ENCODE results near the gene NTM.
"Not testable (repeated sequence)": the region's sequence is repeated elsewhere in the genome, so short reads cannot be mapped to it uniquely, and the experiment has no call there.

Gene NTM

GRCh38 chr11:132310390-132311375 is 940.3 kb downstream of the NTM start:
- Histone ChIP-seq H3K9me3 (ENCODE audit: low read depth, low read length) (no peaks in the 10 kb centered on the region), H3K9ac (ENCODE audit: insufficient read length) (no peak overlapping the region)
- TF ChIP-seq POLR2AphosphoS5 (IDR thresholded peaks at IDR 0.05; ENCODE audit: borderline replicate concordance, low read depth, low read length) (no peak), EZH2 (IDR thresholded peaks at IDR 0.05) (no peak)

GRCh38 chr11:132311703-132312102 is 941.3 kb downstream of the NTM start:
- no peak overlapping the region for H3K27ac ChIP-seq
- no peak for TF ChIP-seq FOXP2 (optimal IDR thresholded peaks at IDR 0.05; ENCODE audit: control extremely low read depth, extremely low read length, insufficient read depth)
- no peak for TF ChIP-seq EZH2 (IDR thresholded peaks at IDR 0.05)
- no peak for TF ChIP-seq POLR2AphosphoS5 (IDR thresholded peaks at IDR 0.05; ENCODE audit: borderline replicate concordance, low read depth, low read length)
- no peaks in the 10 kb centered on the region for H3K36me3 ChIP-seq (ENCODE audit: insufficient read depth, low read length)
- H3K4me3 ChIP-seq, result no peak overlapping the region
- no peak overlapping the region for H3K9ac ChIP-seq (ENCODE audit: insufficient read length)
- no peak for DNase-seq (ENCODE audit: low read depth, low spot score)
- no peaks in the 10 kb centered on the region for H3K9me3 ChIP-seq (ENCODE audit: low read depth, low read length)

More at GRCh38 chr11:132310390-132311375, 940.3 kb downstream of the NTM start:
- no peaks in the 10 kb centered on the region for H3K36me3 ChIP-seq (ENCODE audit: insufficient read depth, low read length)
- no peak overlapping the region for H3K27ac ChIP-seq
- H3K4me3 ChIP-seq, result no peak overlapping the region
- DNase-seq (ENCODE audit: low read depth, low spot score), result no peak

GRCh38 chr11:132312161-132312560 is 941.7 kb downstream of the NTM start:
- no peaks in the 10 kb centered on the region for H3K36me3 ChIP-seq (ENCODE audit: insufficient read depth, low read length)
- no peak overlapping the region for H3K9ac ChIP-seq (ENCODE audit: insufficient read length)
- no peak overlapping the region for H3K4me3 ChIP-seq
- no peak overlapping the region for H3K27ac ChIP-seq
- no peak for DNase-seq (ENCODE audit: low read depth, low spot score)
- TF ChIP-seq POLR2AphosphoS5 (IDR thresholded peaks at IDR 0.05; ENCODE audit: borderline replicate concordance, low read depth, low read length) (no peak), FOXP2 (optimal IDR thresholded peaks at IDR 0.05; ENCODE audit: control extremely low read depth, extremely low read length, insufficient read depth) (no peak), EZH2 (IDR thresholded peaks at IDR 0.05) (no peak)
- no peaks in the 10 kb centered on the region for H3K9me3 ChIP-seq (ENCODE audit: low read depth, low read length)

- Histone ChIP-seq H3K27ac (no peak overlapping the region), H3K4me3 (no peak overlapping the region), H3K9me3 (ENCODE audit: low read depth, low read length) (no peaks in the 10 kb centered on the region), H3K36me3 (ENCODE audit: insufficient read depth, low read length) (no peaks in the 10 kb centered on the region), H3K9ac (ENCODE audit: insufficient read length) (no peak overlapping the region)
- no peak for DNase-seq (ENCODE audit: low read depth, low spot score)
- TF ChIP-seq EZH2 (IDR thresholded peaks at IDR 0.05) (no peak), POLR2AphosphoS5 (IDR thresholded peaks at IDR 0.05; ENCODE audit: borderline replicate concordance, low read depth, low read length) (no peak), FOXP2 (optimal IDR thresholded peaks at IDR 0.05; ENCODE audit: control extremely low read depth, extremely low read length, insufficient read depth) (no peak)
Observed at GRCh38 chr11:132312701-132313111, 942.3 kb downstream of the NTM start.

GRCh38 chr11:132314911-132315455 is 944.6 kb downstream of the NTM start:
- H3K27ac ChIP-seq, result no peak overlapping the region
- H3K36me3 ChIP-seq (ENCODE audit: insufficient read depth, low read length), result no peaks in the 10 kb centered on the region
- H3K9me3 ChIP-seq (ENCODE audit: low read depth, low read length), result no peaks in the 10 kb centered on the region
- H3K9ac ChIP-seq (ENCODE audit: insufficient read length), result no peak overlapping the region
- TF ChIP-seq POLR2AphosphoS5 (IDR thresholded peaks at IDR 0.05; ENCODE audit: borderline replicate concordance, low read depth, low read length) (no peak), EZH2 (IDR thresholded peaks at IDR 0.05) (no peak), FOXP2 (optimal IDR thresholded peaks at IDR 0.05; ENCODE audit: control extremely low read depth, extremely low read length, insufficient read depth) (no peak)
- DNase-seq (ENCODE audit: low read depth, low spot score), result no peak
- no peak overlapping the region for H3K4me3 ChIP-seq

GRCh38 chr11:132315696-132316095 is 945.3 kb downstream of the NTM start:
- TF ChIP-seq FOXP2 (optimal IDR thresholded peaks at IDR 0.05; ENCODE audit: control extremely low read depth, extremely low read length, insufficient read depth) (no peak), EZH2 (IDR thresholded peaks at IDR 0.05) (no peak), POLR2AphosphoS5 (IDR thresholded peaks at IDR 0.05; ENCODE audit: borderline replicate concordance, low read depth, low read length) (no peak)
- Histone ChIP-seq H3K9ac (ENCODE audit: insufficient read length) (no peak overlapping the region), H3K4me3 (no peak overlapping the region), H3K36me3 (ENCODE audit: insufficient read depth, low read length) (no peaks in the 10 kb centered on the region), H3K9me3 (ENCODE audit: low read depth, low read length) (no peaks in the 10 kb centered on the region), H3K27ac (no peak overlapping the region)
- DNase-seq (ENCODE audit: low read depth, low spot score), result no peak

- Histone ChIP-seq H3K9me3 (ENCODE audit: low read depth, low read length) (no peaks in the 10 kb centered on the region), H3K36me3 (ENCODE audit: insufficient read depth, low read length) (no peaks in the 10 kb centered on the region), H3K9ac (ENCODE audit: insufficient read length) (no peak overlapping the region), H3K4me3 (no peak overlapping the region), H3K27ac (no peak overlapping the region)
- TF ChIP-seq POLR2AphosphoS5 (IDR thresholded peaks at IDR 0.05; ENCODE audit: borderline replicate concordance, low read depth, low read length), result no peak
- no peak for TF ChIP-seq FOXP2 (optimal IDR thresholded peaks at IDR 0.05; ENCODE audit: control extremely low read depth, extremely low read length, insufficient read depth)
- no peak for TF ChIP-seq EZH2 (IDR thresholded peaks at IDR 0.05)
- DNase-seq (ENCODE audit: low read depth, low spot score), result no peak
Observed at GRCh38 chr11:132318421-132319157, 948.2 kb downstream of the NTM start.

GRCh38 chr11:132319419-132319818 is 949.0 kb downstream of the NTM start:
- not testable (repeated sequence) for H3K36me3 ChIP-seq (ENCODE audit: insufficient read depth, low read length); H3K27ac ChIP-seq; H3K9ac ChIP-seq (ENCODE audit: insufficient read length); DNase-seq (ENCODE audit: low read depth, low spot score); H3K4me3 ChIP-seq; H3K9me3 ChIP-seq (ENCODE audit: low read depth, low read length)
